M059J (cell line): Measurements from ENCODE around the gene AKNA. TPM values are rescaled to one million over a fixed set of nuclear protein-coding genes. Genes with fewer than 3 reads are reported as not detected.

Source experiments
- DNase-seq: peaks from one replicate; pipeline ENCODE4 v3.0.0-alpha.2; 2012; ENCODE audit warnings: low read depth
- total RNA-seq: library from RNA; depleted of rRNA; stranded (reverse); fragments of >200 nt; shearing (Covaris generic); gene quantifications from 2 replicates; pipeline ENCODE4 v1.2.3, GENCODE V29; 2014

AKNA gene
- total RNA-seq, 1 experiment from 2014 or later: 3.2 TPM

GRCh38 chr9:114395334-114395617 lies 7.5 kb upstream of the AKNA start:
- DNase-seq: no peak

GRCh38 chr9:114394523-114395333 lies 6.9 kb upstream of the AKNA start:
- DNase-seq: no peak

GRCh38 chr9:114392749-114393112 lies 4.9 kb upstream of the AKNA start:
- no peak for DNase-seq

GRCh38 chr9:114390952-114391351 lies 3.2 kb upstream of the AKNA start:
- no peak for DNase-seq

- DNase-seq: no peak
These were observed 2.0 kb upstream of the AKNA start for GRCh38 chr9:114389612-114390368.

- no peak for DNase-seq
These were observed 1.1 kb upstream of the AKNA start for GRCh38 chr9:114388764-114389375.

GRCh38 chr9:114388357-114388682 lies 538 bp upstream of the AKNA start:
- no peak for DNase-seq

GRCh38 chr9:114386886-114387679 lies 699 bp downstream of the AKNA start:
- DNase-seq: no peak

GRCh38 chr9:114386361-114386885 lies 1.4 kb downstream of the AKNA start:
- no peak for DNase-seq

- DNase-seq: peak; percentile 98
These were observed 2.2 kb downstream of the AKNA start for GRCh38 chr9:114385397-114386181.

- DNase-seq: no peak
These were observed 2.9 kb downstream of the AKNA start for GRCh38 chr9:114384836-114385396.

GRCh38 chr9:114384341-114384740 lies 3.4 kb downstream of the AKNA start:
- no peak for DNase-seq

- DNase-seq: no peak
These were observed 4.1 kb downstream of the AKNA start for GRCh38 chr9:114383521-114384231.

- DNase-seq: no peak
These were observed 4.9 kb downstream of the AKNA start for GRCh38 chr9:114382699-114383520.

GRCh38 chr9:114378883-114379282 lies 8.9 kb downstream of the AKNA start:
- no peak for DNase-seq

- no peak for DNase-seq
These were observed 9.8 kb downstream of the AKNA start for GRCh38 chr9:114378016-114378415.

GRCh38 chr9:114376586-114377445 lies 11.0 kb downstream of the AKNA start:
- DNase-seq: no peak

GRCh38 chr9:114375386-114376175 lies 12.2 kb downstream of the AKNA start:
- DNase-seq: no peak
